OCI-LY1 (cell line): ENCODE measurements around the gene ABCD3.
A peak's percentile ranks its signal among the peaks of the same experiment; 100 is the strongest.

Source experiments
- H2AFZ ChIP-seq: fragments of 200-600 bp; sonication (generic), shearing (Covaris generic); 2 replicates; pipeline ENCODE4 v1.6.0; 2014; ENCODE audit warnings: antibody characterized with exemption, mild to moderate bottlenecking, low read length
- H3F3A ChIP-seq: fragments of 200-600 bp; sonication (generic), shearing (Covaris generic); 2 replicates; pipeline ENCODE4 v1.6.0; 2014; ENCODE audit warnings: mild to moderate bottlenecking, antibody characterized with exemption, low read length, moderate library complexity; ENCODE audit not compliant: insufficient read depth
- H3K27ac ChIP-seq: fragments of 200-600 bp; sonication (generic); 2 replicates; pipeline ENCODE4 v1.5.1; 2014; ENCODE audit warnings: low read length, mixed run types, mild to moderate bottlenecking, low read depth; ENCODE audit not compliant: poor library complexity, severe bottlenecking
- H3K27me3 ChIP-seq: fragments of 200-600 bp; sonication (generic); 2 replicates; pipeline ENCODE4 v1.6.0; 2014; ENCODE audit warnings: antibody characterized with exemption, mild to moderate bottlenecking, low read length, moderate library complexity; ENCODE audit not compliant: insufficient read depth
- H3K36me3 ChIP-seq: fragments of 200-600 bp; sonication (generic); 2 replicates; pipeline ENCODE4 v1.6.1; 2014; ENCODE audit warnings: mild to moderate bottlenecking, antibody characterized with exemption, low read length, moderate library complexity, mixed read lengths; ENCODE audit not compliant: insufficient read depth
- H3K4me1 ChIP-seq: fragments of 200-600 bp; sonication (generic); 2 replicates; pipeline ENCODE4 v1.5.1; 2014; ENCODE audit warnings: mild to moderate bottlenecking, low read length, moderate library complexity; ENCODE audit not compliant: insufficient read depth, severe bottlenecking
- H3K4me2 ChIP-seq: fragments of 200-600 bp; sonication (generic), shearing (Covaris generic); 2 replicates; pipeline ENCODE4 v1.6.1; 2014; ENCODE audit warnings: low read length
- H3K4me3 ChIP-seq: fragments of 200-600 bp; sonication (generic); 2 replicates; pipeline ENCODE4 v1.5.1; 2014; ENCODE audit warnings: low read length, low read depth, mild to moderate bottlenecking, mixed read lengths; ENCODE audit not compliant: poor library complexity, severe bottlenecking
- H3K79me2 ChIP-seq: fragments of 200-600 bp; shearing (Covaris generic); 2 replicates; pipeline ENCODE4 v1.6.1; 2016; ENCODE audit warnings: mixed run types, low read length, mixed read lengths; ENCODE audit not compliant: insufficient read depth
- H3K9ac ChIP-seq: fragments of 200-600 bp; sonication (generic), shearing (Covaris generic); 2 replicates; pipeline ENCODE4 v1.6.1; 2014; ENCODE audit warnings: mild to moderate bottlenecking, low read length, mixed read lengths
- H3K9me2 ChIP-seq: fragments of 200-600 bp; sonication (generic), shearing (Covaris generic); 2 replicates; pipeline ENCODE4 v1.6.1; 2014; ENCODE audit warnings: low read depth, mild to moderate bottlenecking, low read length, mixed read lengths
- H3K9me3 ChIP-seq: fragments of 200-600 bp; shearing (Covaris generic); 2 replicates; pipeline ENCODE4 v1.6.1; 2014; ENCODE audit warnings: low read length, mixed read lengths
- H4K20me1 ChIP-seq: fragments of 200-600 bp; sonication (generic), shearing (Covaris generic); 2 replicates; pipeline ENCODE4 v1.6.0; 2016; ENCODE audit warnings: mild to moderate bottlenecking, low read length; ENCODE audit not compliant: insufficient read depth
- EZH2 ChIP-seq: fragments of 200-600 bp; sonication (generic), shearing (Covaris generic); IDR thresholded peaks from 2 replicates; pipeline ENCODE4 v1.8.0; 2017; ENCODE audit warnings: borderline replicate concordance, mixed run types, mild to moderate bottlenecking, antibody characterized with exemption, low read length, moderate library complexity, mixed read lengths
- TF ChIP-seq, protein P1 (sequence below): fragments of 200-600 bp; sonication (generic), shearing (Covaris generic); IDR thresholded peaks from 2 replicates; pipeline ENCODE4 v1.5.1; 2017; ENCODE audit warnings: mild to moderate bottlenecking, antibody characterized with exemption, low read length, moderate library complexity, mixed read lengths

Gene ABCD3

DNA sequence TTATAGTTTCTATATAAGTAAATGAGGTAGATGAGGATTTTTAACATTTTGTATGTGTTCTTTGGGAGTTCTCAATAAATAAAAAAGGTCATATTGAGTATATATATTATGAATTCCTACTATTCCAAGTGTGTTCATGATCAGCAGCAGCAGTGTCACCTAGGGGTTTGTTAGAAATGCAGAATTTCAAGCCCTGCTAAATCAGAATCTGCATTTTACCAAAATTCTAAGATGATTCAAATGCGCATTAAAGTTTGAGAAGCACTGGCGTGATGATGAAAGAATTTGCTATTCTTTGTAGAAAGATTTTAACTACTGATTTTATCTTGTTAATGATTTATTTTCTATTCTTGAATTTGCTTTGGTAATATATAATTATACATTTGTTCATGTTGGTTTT, 94.6 kb downstream of the ABCD3 start:
- H3K9me3 ChIP-seq: no peaks in the 10 kb centered on the region
- H2AFZ ChIP-seq: no peak overlapping the region

DNA sequence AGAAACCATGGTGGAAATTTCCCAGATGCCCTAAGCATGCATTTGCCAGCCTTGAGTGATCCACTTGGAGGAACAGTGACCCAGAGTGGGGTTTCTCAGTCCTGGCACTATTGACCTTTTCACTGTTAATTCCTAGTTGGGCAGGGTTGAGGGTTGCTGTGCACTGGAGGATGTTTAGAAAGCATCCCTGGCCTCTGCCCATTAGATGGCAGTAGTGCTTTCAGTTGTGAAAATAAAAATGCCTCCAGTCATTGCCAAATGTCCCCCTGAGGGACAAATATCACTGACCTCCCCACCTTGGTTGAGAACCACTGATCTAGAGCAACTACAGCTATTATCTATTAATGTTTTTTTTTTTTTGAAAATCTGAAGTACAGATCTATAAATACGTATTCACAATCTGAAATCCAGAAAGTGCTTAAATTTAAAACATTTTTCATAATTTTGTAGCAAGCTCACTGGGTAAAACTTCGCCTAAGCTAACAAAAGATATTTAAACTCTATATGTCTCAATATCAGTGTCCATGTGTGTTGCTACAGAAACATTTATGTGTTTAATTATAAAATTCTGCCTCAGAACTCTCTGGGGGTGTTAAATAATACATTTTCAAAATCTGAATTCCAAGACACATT, 96.0 kb downstream of the ABCD3 start:
- Histone ChIP-seq H3K4me1 (no peaks in the 10 kb centered on the region), H3K27ac (no peak overlapping the region), H3F3A (no peaks in the 10 kb centered on the region), H3K9me2 (no peaks in the 10 kb centered on the region), H3K79me2 (no peaks in the 10 kb centered on the region), H4K20me1 (no peaks in the 10 kb centered on the region), H3K9me3 (no peaks in the 10 kb centered on the region), H3K36me3 (no peaks in the 10 kb centered on the region), H3K9ac (no peak overlapping the region), H3K27me3 (no peaks in the 10 kb centered on the region), H3K4me3 (no peak overlapping the region), H2AFZ (no peak overlapping the region), H3K4me2 (no peak overlapping the region)
- TF ChIP-seq EZH2: no peak
- TF ChIP-seq, protein P1, sequence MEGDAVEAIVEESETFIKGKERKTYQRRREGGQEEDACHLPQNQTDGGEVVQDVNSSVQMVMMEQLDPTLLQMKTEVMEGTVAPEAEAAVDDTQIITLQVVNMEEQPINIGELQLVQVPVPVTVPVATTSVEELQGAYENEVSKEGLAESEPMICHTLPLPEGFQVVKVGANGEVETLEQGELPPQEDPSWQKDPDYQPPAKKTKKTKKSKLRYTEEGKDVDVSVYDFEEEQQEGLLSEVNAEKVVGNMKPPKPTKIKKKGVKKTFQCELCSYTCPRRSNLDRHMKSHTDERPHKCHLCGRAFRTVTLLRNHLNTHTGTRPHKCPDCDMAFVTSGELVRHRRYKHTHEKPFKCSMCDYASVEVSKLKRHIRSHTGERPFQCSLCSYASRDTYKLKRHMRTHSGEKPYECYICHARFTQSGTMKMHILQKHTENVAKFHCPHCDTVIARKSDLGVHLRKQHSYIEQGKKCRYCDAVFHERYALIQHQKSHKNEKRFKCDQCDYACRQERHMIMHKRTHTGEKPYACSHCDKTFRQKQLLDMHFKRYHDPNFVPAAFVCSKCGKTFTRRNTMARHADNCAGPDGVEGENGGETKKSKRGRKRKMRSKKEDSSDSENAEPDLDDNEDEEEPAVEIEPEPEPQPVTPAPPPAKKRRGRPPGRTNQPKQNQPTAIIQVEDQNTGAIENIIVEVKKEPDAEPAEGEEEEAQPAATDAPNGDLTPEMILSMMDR: peak; percentile 60

More for the DNA sequence above, 94.6 kb downstream of the ABCD3 start:
- Histone ChIP-seq H3K4me3 (no peak overlapping the region), H3F3A (no peaks in the 10 kb centered on the region), H3K4me2 (no peak overlapping the region), H3K9me2 (no peaks in the 10 kb centered on the region), H3K27ac (no peak overlapping the region), H3K9ac (no peak overlapping the region), H3K4me1 (no peaks in the 10 kb centered on the region), H3K79me2 (no peaks in the 10 kb centered on the region), H3K36me3 (no peaks in the 10 kb centered on the region), H4K20me1 (no peaks in the 10 kb centered on the region), H3K27me3 (no peaks in the 10 kb centered on the region)
- no peak for TF ChIP-seq EZH2
- TF ChIP-seq, protein P1: no peak

DNA sequence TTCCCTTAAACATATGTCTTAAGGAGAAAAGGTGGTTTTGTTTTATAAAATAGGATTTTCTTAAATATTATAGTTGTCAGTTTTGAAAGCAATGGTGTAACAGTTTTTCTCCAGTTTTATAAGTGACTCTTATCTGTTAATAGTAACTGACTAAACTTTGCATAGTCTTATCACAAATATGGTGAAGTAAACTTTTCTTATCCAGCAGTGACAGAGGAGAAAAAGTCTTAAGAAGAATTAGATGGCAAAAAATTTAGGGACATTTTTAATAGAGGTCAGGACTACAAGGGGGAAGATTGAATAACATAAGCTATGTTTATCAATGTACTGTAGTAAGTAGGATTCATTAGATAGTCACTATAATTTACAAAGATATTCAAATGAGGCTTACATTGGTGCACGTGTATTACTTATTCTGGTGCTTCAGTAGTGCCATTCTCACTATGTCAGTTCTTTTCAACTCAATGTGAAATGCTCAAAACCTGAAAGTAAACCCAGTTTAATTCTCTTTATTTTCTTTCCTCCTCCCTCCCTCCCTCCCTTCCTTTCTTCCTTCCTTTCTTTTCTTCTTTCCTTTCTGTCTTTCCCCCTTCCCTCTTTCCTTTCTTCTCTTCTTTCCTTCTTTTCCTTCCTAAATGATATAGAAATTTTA, 97.2 kb downstream of the ABCD3 start:
- H3K27me3 ChIP-seq: no peaks in the 10 kb centered on the region
- H3K9me3 ChIP-seq: no peaks in the 10 kb centered on the region
- H3K4me1 ChIP-seq: no peaks in the 10 kb centered on the region
- no peaks in the 10 kb centered on the region for H3K79me2 ChIP-seq
- H3K4me3 ChIP-seq: no peak overlapping the region
- no peaks in the 10 kb centered on the region for H3K9me2 ChIP-seq
- H4K20me1 ChIP-seq: no peaks in the 10 kb centered on the region
- H3K36me3 ChIP-seq: no peaks in the 10 kb centered on the region
- no peak overlapping the region for H3K9ac ChIP-seq
- H3F3A ChIP-seq: no peaks in the 10 kb centered on the region
- TF ChIP-seq, protein P1: no peak
- TF ChIP-seq EZH2: no peak
- no peak overlapping the region for H2AFZ ChIP-seq
- no peak overlapping the region for H3K27ac ChIP-seq
- H3K4me2 ChIP-seq: no peak overlapping the region
